ENCODE measurements around the gene GABRP. TPM values are rescaled to one million over a fixed set of nuclear protein-coding genes. Genes with fewer than 3 reads are reported as not detected.

The GABRP gene
- total and polyA plus RNA-seq, 2 experiments from 2014 or later = 3.6 to 6.3 TPM

- Mint-ChIP-seq H3K4me1 (no peaks in the 10 kb centered on the region), H3K4me3 (no peak overlapping the region), H3K36me3 (ENCODE audit: low read depth) (no peaks in the 10 kb centered on the region), H3K27ac (no peak overlapping the region), H3K27me3 (ENCODE audit: insufficient read depth, low read depth, poor library complexity) (peaks cover 6% of the 10 kb centered on the region), H3K9me3 (no peaks in the 10 kb centered on the region; the same call in 2 of the 3 replicates)
- Histone ChIP-seq H3K27ac (ENCODE audit: low read depth) (no peak overlapping the region), H3F3A (replicated peaks; ENCODE audit: low read depth) (no peaks in the 10 kb centered on the region), H2AFZ (no peak overlapping the region), H3K4me2 (no peak overlapping the region), H3K79me2 (replicated peaks; ENCODE audit: insufficient read depth) (no peaks in the 10 kb centered on the region), H3K36me3 (ENCODE audit: insufficient read depth) (no peaks in the 10 kb centered on the region), H3K27me3 (ENCODE audit: insufficient read depth) (no peaks in the 10 kb centered on the region), H3K4me3 (no peak overlapping the region), H3K9me2 (ENCODE audit: insufficient read depth) (peaks cover 7% of the 10 kb centered on the region; the same call in 1 of the 2 replicates), H4K20me1 (replicated peaks; ENCODE audit: insufficient read depth) (no peaks in the 10 kb centered on the region), H3K4me1 (ENCODE audit: insufficient read depth) (no peaks in the 10 kb centered on the region)
- no peak for TF ChIP-seq EZH2phosphoT487 (IDR thresholded peaks at IDR 0.05; ENCODE audit: unreplicated experiment)
- TF ChIP-seq ZNF114 (CRISPR knock-in tag; IDR thresholded peaks at IDR 0.05) = no peak
- no peak for TF ChIP-seq JUNB (IDR thresholded peaks at IDR 0.05; ENCODE audit: unreplicated experiment)
- no peak for TF ChIP-seq STAT1 (IDR thresholded peaks at IDR 0.05; ENCODE audit: unreplicated experiment)
- no peak for TF ChIP-seq ZNF331 (CRISPR knock-in tag; IDR thresholded peaks at IDR 0.05; ENCODE audit: low read depth)
- no peak for TF ChIP-seq ZNF462 (CRISPR knock-in tag; IDR thresholded peaks at IDR 0.05)
- no peak for TF ChIP-seq CREB1 (CRISPR knock-in tag; IDR thresholded peaks at IDR 0.05; ENCODE audit: low read depth)
- TF ChIP-seq CTCF (conservative IDR thresholded peaks at IDR 0.05; ENCODE audit: low read depth in 2 of 2) = no peak
- TF ChIP-seq EZH2 (IDR thresholded peaks at IDR 0.05; ENCODE audit: low read depth, unreplicated experiment) = no peak
- no peak for TF ChIP-seq REST (IDR thresholded peaks at IDR 0.05; ENCODE audit: unreplicated experiment)
- no peak for TF ChIP-seq NANOG (IDR thresholded peaks at IDR 0.05; ENCODE audit: borderline replicate concordance)
- no peak for TF ChIP-seq POLR2AphosphoS5 (IDR thresholded peaks at IDR 0.05; ENCODE audit: low read depth)
- no peak for TF ChIP-seq ETS1 (IDR thresholded peaks at IDR 0.05)
- DNase-seq (ENCODE audit: low spot score) (no peak), ATAC-seq (no peak)
Measured at GRCh38 chr5:170817195-170817594, 33.7 kb downstream of the GABRP start.

All from GM23338 (cell line).